Right lobe of liver (tissue), 6 donors: Measurements from ENCODE around the gene LY6G5C. TPM values are rescaled to one million over a fixed set of nuclear protein-coding genes. Genes with fewer than 3 reads are reported as not detected.

Source experiments
- ATAC-seq, 4 donors: fragments of 200-7000 bp; cut with Tn5 transposase; one replicate each; pipeline ENCODE4 v1.9.1; 2020; ENCODE audit warnings: mild to moderate bottlenecking in 4 of 4, moderate library complexity in 4 of 4
- DNase-seq, 3 donors: peaks; one replicate each; pipeline ENCODE4 v3.0.0-alpha.2; 2020
- H3K27ac ChIP-seq, 3 donors: fragments of 200-600 bp; one replicate each; pipeline ENCODE4 v1.8.0; 2022
- H3K27me3 ChIP-seq, 2 donors: fragments of 200-600 bp; one replicate each; pipeline ENCODE4 v1.8.0; 2022
- H3K36me3 ChIP-seq, 4 donors: fragments of 200-600 bp; sonication (generic) in 1 of 4; one replicate each; pipeline versions ENCODE4 v1.5.1 to v1.8.0; 2017 to 2022; ENCODE audit warnings: control low read depth in 1 of 4
- H3K4me1 ChIP-seq, 4 donors: fragments of 200-600 bp; sonication (generic) in 1 of 4; one replicate each; pipeline versions ENCODE4 v1.5.1 to v1.8.0; 2017 to 2022; ENCODE audit warnings: control low read depth in 1 of 4
- H3K4me3 ChIP-seq, 3 donors: fragments of 200-600 bp; one replicate each; pipeline ENCODE4 v1.8.0; 2022
- H3K9me3 ChIP-seq, 4 donors: fragments of 200-600 bp; sonication (generic) in 1 of 4; one replicate each; pipeline versions ENCODE4 v1.5.1 to v1.8.0; 2017 to 2022; ENCODE audit warnings: control low read depth in 1 of 4
- CTCF ChIP-seq, 4 donors: fragments of 200-600 bp in 3 of 4; fragments of 450-650 bp in 1 of 4; IDR thresholded peaks; one replicate each; pipeline versions ENCODE4 v1.5.1 to v1.8.0; 2016 to 2022; ENCODE audit warnings: antibody characterized with exemption in 4 of 4, mild to moderate bottlenecking in 2 of 4
- POLR2A ChIP-seq: fragments of 450-650 bp; IDR thresholded peaks from one replicate; pipeline ENCODE4 v1.6.1; 2017; ENCODE audit warnings: antibody characterized with exemption, mild to moderate bottlenecking
- WGBS: methylation state at CpG from one replicate; pipeline ENCODE4 v1.1.6; 2018; ENCODE audit warnings: low coverage, low lambda C conversion rate; ENCODE audit not compliant: insufficient coverage; ENCODE audit errors: missing lambda C conversion rate; 5-methylcytosine and 5-hydroxymethylcytosine counted together
- intact Hi-C, 2 donors: fragments of 100-400 bp; cut with DNase I; formaldehyde crosslinking; loops; one replicate each; pipeline versions ENCODE4 v1.11.2 to v1.14.1; 2022
- total RNA-seq, 6 experiments: library from RNA; depleted of rRNA in 2 of 6; stranded (reverse); fragments of >200 nt in 2 of 6; fragmentation: NEBNext Ultra II Directional in 3 of 6; extraction: Animal tissue kit (Norgen Biotek cat#: 25700) in 3 of 6; gene quantifications; one replicate each; pipeline versions ENCODE4 v1.1.0 to v1.2.4, GENCODE V29; 2016 to 2023
- donor health status: DM: no; HTN: yes; CAD: no.
- donor health status: DM: no; HTN: no; CAD: no.
- donor health status: DM: no; HTN: no; CAD: no.
- donor health status: DM: no; HTN: yes; CAD: no.
- donor health status: DM: no; HTN: yes; CAD: no.

The LY6G5C gene
- total RNA-seq, 6 experiments from 2014 or later: 0.68 to 1.6 (median 1.2) TPM

- TF ChIP-seq CTCF (IDR thresholded peaks at IDR 0.05) (peak in 3 of 4 donors; percentile 6 to 23 (median 19)), POLR2A (peak; percentile 62)
- H3K27ac ChIP-seq: peak overlapping the region; percentile 97 to 99 (median 99)
- peak; percentile 68 to 77 (median 73) for ATAC-seq
- H3K9me3 ChIP-seq: no peaks in the 10 kb centered on the region
- H3K27me3 ChIP-seq: no peaks in the 10 kb centered on the region
- H3K4me1 ChIP-seq: peaks cover 0 to 57% (median 16%) of the 10 kb centered on the region in 4 donors
- intact Hi-C loops: no loop called here
- WGBS: 3% methylated on average over 35 of the region's 37 CpGs
- peak overlapping the region; percentile 71 to 81 (median 71) for H3K4me3 ChIP-seq
- DNase-seq: peak; percentile 84 to 91 (median 86)
- peaks cover 0 to 22% (median 14%) of the 10 kb centered on the region in 4 donors for H3K36me3 ChIP-seq
Observed at GRCh38 chr6:31652925-31653724, 27.7 kb downstream of the LY6G5C start.

- DNase-seq (peak; percentile 78 to 90 (median 85)), ATAC-seq (peak; percentile 66 to 80 (median 74))
- WGBS: 2% methylated on average over 14 of the region's 29 CpGs
- no peaks in the 10 kb centered on the region for H3K27me3 ChIP-seq
- H3K9me3 ChIP-seq: no peaks in the 10 kb centered on the region
- peak overlapping the region; percentile 71 to 81 (median 71) for H3K4me3 ChIP-seq
- peaks cover 0 to 34% (median 21%) of the 10 kb centered on the region in 4 donors for H3K36me3 ChIP-seq
- intact Hi-C loops: no loop called here
- peaks cover 0 to 43% (median 16%) of the 10 kb centered on the region in 4 donors for H3K4me1 ChIP-seq
- peak overlapping the region; percentile 97 to 99 (median 99) for H3K27ac ChIP-seq
- TF ChIP-seq CTCF (IDR thresholded peaks at IDR 0.05) (no peak), POLR2A (no peak)
Observed at GRCh38 chr6:31651602-31652191, 29.2 kb downstream of the LY6G5C start.

- no peaks in the 10 kb centered on the region for H3K9me3 ChIP-seq
- no peak for TF ChIP-seq POLR2A
- no peak for TF ChIP-seq CTCF (IDR thresholded peaks at IDR 0.05)
- H3K36me3 ChIP-seq: peaks cover 4 to 93% (median 48%) of the 10 kb centered on the region in 4 donors
- H3K4me3 ChIP-seq: no peak overlapping the region
- intact Hi-C loops: no loop called here
- no peak for DNase-seq
- no peaks in the 10 kb centered on the region for H3K27me3 ChIP-seq
- ATAC-seq: no peak
- H3K4me1 ChIP-seq: peaks cover 0 to 18% (median 0%) of the 10 kb centered on the region in 4 donors
- 95% methylated on average over 6 of the region's 9 CpGs for WGBS
- no peak overlapping the region for H3K27ac ChIP-seq
Observed at GRCh38 chr6:31645325-31645724, 35.5 kb downstream of the LY6G5C start.

GRCh38 chr6:31643818-31644454 is 36.9 kb downstream of the LY6G5C start:
- intact Hi-C loops: no loop called here
- peaks cover 4 to 96% (median 53%) of the 10 kb centered on the region in 4 donors for H3K36me3 ChIP-seq
- peak; percentile 79 to 93 (median 87) for ATAC-seq
- DNase-seq: peak; percentile 55 to 80 (median 78)
- H3K27ac ChIP-seq: peak overlapping the region in 1 of 3 donors; percentile 43
- H3K27me3 ChIP-seq: no peaks in the 10 kb centered on the region
- no peak for TF ChIP-seq POLR2A
- peak in 3 of 4 donors; percentile 4 to 47 (median 30) for TF ChIP-seq CTCF (IDR thresholded peaks at IDR 0.05)
- H3K4me1 ChIP-seq: peaks cover 0 to 18% (median 0%) of the 10 kb centered on the region in 4 donors
- H3K9me3 ChIP-seq: no peaks in the 10 kb centered on the region
- WGBS: 64% methylated on average over 6 of the region's 17 CpGs
- no peak overlapping the region for H3K4me3 ChIP-seq
